ENCODE data around the gene NRG2.

The NRG2 gene

DNA sequence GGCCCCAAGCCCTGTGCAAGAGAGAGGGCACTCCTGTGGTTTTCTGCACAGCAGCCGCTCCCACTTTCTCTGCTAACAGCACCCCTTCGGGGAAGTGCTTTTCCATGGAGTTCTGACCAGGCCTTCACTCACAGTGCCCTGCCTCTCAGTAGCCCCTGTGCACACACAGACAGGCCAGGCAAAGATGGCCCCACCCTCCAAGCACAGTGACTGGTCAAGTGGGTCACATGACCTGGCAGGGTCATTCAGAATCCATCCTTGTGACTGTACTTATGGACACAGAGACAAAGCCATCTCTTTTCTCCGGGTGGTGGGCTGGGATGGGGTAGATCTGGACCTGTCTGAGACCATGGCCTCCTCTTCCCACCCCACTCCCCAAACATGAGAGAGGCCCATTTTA, 165.0 kb downstream of the NRG2 start:
- no peak overlapping the region for H3K4me3 ChIP-seq (ENCODE audit: low read depth, low read length)
- TF ChIP-seq, protein P1, sequence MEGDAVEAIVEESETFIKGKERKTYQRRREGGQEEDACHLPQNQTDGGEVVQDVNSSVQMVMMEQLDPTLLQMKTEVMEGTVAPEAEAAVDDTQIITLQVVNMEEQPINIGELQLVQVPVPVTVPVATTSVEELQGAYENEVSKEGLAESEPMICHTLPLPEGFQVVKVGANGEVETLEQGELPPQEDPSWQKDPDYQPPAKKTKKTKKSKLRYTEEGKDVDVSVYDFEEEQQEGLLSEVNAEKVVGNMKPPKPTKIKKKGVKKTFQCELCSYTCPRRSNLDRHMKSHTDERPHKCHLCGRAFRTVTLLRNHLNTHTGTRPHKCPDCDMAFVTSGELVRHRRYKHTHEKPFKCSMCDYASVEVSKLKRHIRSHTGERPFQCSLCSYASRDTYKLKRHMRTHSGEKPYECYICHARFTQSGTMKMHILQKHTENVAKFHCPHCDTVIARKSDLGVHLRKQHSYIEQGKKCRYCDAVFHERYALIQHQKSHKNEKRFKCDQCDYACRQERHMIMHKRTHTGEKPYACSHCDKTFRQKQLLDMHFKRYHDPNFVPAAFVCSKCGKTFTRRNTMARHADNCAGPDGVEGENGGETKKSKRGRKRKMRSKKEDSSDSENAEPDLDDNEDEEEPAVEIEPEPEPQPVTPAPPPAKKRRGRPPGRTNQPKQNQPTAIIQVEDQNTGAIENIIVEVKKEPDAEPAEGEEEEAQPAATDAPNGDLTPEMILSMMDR (IDR thresholded peaks at IDR 0.05; ENCODE audit: insufficient read depth, low read depth, low read length, missing control alignments), result no peak
- no peak for DNase-seq (ENCODE audit: low read depth)

DNA sequence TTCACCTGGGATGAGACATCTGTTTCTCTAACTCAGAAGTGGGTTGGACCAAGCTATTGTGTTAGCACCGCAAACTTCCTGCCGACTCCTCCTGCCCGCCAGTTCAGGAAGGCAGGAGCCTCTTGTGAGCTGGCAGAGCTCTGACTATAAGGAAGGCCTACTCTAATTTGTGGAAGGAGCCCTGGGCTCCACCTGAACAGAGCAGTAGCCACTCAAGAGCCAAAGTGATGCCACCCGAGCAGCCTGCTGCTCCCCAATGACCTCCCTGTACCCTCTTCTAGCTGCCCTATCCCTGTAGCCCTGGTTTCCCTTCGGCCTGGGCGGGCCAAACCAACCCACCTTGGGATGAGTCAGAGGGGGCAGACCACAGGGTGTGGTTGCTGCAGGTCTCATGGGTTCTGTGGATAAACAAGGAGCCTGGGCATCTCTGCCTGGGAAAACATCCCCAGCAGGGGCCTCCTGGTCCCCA, 165.9 kb downstream of the NRG2 start:
- no peak overlapping the region for H3K4me3 ChIP-seq (ENCODE audit: low read depth, low read length)
- no peak for DNase-seq (ENCODE audit: low read depth)

DNA sequence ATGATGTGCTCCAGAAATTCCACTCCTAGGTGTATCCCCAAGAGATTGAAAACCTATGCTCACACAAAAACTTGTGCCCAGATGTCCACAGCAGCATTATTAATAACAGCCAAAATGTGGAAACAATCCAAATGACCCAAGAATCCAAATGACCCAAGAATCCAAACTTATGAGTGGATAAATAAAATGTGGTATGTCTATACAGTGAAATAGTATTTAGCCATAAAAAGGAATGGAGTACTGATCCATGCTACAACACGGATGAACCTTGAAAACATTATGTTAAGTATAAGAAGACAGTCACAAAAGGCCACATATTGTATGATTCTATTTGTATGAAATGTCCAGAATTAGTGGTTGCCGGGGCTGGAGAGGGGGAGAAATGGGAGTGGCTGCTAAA, 167.1 kb downstream of the NRG2 start:
- no peak overlapping the region for H3K4me3 ChIP-seq (ENCODE audit: low read depth, low read length)
- TF ChIP-seq, protein P1 (IDR thresholded peaks at IDR 0.05; ENCODE audit: insufficient read depth, low read depth, low read length, missing control alignments), result no peak
- no peak for DNase-seq (ENCODE audit: low read depth)

More for the DNA sequence above, 165.9 kb downstream of the NRG2 start:
- TF ChIP-seq, protein P1 (IDR thresholded peaks at IDR 0.05; ENCODE audit: insufficient read depth, low read depth, low read length, missing control alignments), result no peak

DNA sequence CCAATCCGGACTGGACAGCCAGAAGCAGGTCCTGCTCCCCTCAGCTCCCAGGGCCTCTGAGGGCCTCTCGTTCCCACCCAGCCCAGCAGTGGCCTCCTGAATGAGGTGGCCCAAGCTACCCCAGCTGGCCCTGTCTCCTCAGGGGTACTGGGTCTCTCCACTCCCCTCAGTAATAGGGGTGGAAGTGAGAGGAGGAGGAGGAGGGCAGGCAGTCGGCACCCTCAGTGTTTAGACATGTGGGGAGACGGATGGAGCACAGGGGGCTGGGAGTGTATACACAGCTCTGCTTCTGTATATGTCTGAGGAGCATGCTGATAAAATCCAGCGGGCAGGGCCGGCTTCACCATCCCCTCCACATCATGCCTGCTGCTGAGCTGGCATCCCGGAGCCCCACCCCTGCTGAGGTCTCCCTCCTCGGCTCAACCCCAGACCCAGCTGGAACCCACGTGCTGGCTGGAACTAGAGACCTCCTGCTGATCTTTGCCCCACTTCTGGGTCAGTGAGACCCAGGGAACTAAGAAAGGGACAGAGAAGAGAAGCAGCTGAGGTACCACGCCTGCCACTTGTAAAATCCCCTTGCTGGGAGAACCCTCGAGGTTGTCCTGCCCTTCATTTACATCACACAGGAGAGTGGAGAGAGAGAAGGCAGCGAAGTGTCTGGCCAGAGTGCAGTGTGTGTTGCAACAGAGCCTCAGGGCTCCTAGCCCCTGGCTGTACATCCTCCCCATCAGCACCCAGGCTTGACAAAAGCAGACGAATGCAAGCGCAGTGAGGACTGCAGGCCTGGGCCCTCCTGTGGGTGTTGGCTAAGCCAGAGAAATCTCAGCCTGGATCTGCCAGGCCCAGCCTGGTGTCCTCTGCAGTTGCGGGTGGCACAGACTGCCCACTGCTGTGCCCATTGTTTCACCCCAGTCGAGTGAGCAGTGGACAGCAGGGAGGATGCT, 170.0 kb downstream of the NRG2 start:
- no peak overlapping the region for H3K4me3 ChIP-seq (ENCODE audit: low read depth, low read length)
- TF ChIP-seq, protein P1 (IDR thresholded peaks at IDR 0.05; ENCODE audit: insufficient read depth, low read depth, low read length, missing control alignments), result no peak
- DNase-seq (ENCODE audit: low read depth), result no peak

DNA sequence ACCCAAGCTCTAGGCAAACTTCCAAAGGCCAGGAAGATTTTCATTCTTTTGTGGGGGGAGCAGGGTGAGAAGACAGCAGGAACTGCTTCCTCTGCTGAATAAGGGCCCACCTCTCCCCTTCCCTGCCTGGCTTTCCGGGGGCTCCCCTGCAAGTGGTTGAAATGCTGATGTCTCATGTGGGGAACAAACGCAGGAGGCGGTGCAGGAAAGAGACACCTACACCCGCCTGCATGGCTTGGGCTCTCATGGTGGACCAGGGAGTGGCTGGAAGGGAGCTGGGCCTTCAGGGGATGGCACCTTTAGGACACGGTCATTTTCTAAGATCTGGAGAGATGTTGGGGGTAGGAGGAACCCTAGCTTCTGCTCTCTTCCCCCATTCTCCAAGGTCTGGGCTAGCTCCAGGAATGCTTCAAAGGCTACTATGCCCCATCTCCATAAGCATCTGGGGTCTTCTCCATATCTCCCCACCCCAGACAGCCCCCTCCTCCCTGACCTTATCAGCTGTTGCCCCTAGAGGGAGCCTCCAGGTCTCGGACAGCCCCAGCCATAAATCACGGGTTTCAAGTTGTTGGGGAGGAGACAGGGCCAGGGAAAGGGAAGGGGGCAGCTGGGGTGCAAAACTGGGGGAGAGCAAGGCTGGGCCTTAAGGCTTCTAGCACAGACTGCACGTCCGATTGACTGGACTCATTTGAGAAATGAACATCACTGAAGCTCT, 170.9 kb downstream of the NRG2 start:
- no peak overlapping the region for H3K4me3 ChIP-seq (ENCODE audit: low read depth, low read length)
- TF ChIP-seq, protein P1 (IDR thresholded peaks at IDR 0.05; ENCODE audit: insufficient read depth, low read depth, low read length, missing control alignments), result peak; percentile 20
- DNase-seq (ENCODE audit: low read depth), result no peak

DNA sequence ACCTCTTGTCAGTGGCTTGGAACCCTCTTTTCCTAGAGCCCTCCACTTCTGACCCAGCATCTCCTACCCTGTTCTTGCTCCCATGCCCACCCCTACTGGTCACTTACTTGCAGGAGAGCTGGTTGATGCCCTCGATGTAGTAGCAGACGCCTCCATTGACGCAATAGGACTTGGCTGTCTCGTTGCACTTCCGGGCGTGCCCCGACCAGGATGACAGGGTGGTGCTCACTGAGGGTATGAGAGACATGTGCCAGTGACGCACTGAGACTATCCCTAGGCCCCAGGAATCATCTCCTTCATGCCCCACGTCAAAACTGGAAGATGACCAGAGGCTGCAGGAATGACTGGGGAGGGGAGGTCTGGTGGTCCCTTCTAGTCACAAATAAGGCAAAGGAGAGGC, 171.5 kb downstream of the NRG2 start:
- no peak for DNase-seq (ENCODE audit: low read depth)

More for the DNA sequence above, 171.5 kb downstream of the NRG2 start:
- TF ChIP-seq, protein P1 (IDR thresholded peaks at IDR 0.05; ENCODE audit: insufficient read depth, low read depth, low read length, missing control alignments), result no peak
- no peak overlapping the region for H3K4me3 ChIP-seq (ENCODE audit: low read depth, low read length)

Measured in GM12865 (cell line).